GM18526 (cell line): ENCODE results near the gene CHID1.

Source experiments
- POLR2A ChIP-seq: IDR thresholded peaks from 3 replicates; pipeline ENCODE4 v1.6.1; 2011; ENCODE audit not compliant: insufficient read length; ENCODE audit errors: extremely low read depth

CHID1 gene

GRCh38 chr11:900545-900944 lies 10.1 kb downstream of the CHID1 start:
- TF ChIP-seq POLR2A, result no peak

GRCh38 chr11:899724-900123 lies 10.9 kb downstream of the CHID1 start:
- no peak for TF ChIP-seq POLR2A

- TF ChIP-seq POLR2A, result no peak
Observed at GRCh38 chr11:898540-899190, 11.9 kb downstream of the CHID1 start.

GRCh38 chr11:898143-898511 lies 12.5 kb downstream of the CHID1 start:
- no peak for TF ChIP-seq POLR2A

GRCh38 chr11:897253-898142 lies 13.1 kb downstream of the CHID1 start:
- TF ChIP-seq POLR2A, result no peak

- no peak for TF ChIP-seq POLR2A
Observed at GRCh38 chr11:895331-896110, 15.1 kb downstream of the CHID1 start.

GRCh38 chr11:894575-895201 lies 15.9 kb downstream of the CHID1 start:
- no peak for TF ChIP-seq POLR2A

GRCh38 chr11:893008-893654 lies 17.5 kb downstream of the CHID1 start:
- TF ChIP-seq POLR2A, result no peak

- no peak for TF ChIP-seq POLR2A
Observed at GRCh38 chr11:890794-891540, 19.6 kb downstream of the CHID1 start.

GRCh38 chr11:889687-890475 lies 20.7 kb downstream of the CHID1 start:
- no peak for TF ChIP-seq POLR2A

- no peak for TF ChIP-seq POLR2A
Observed at GRCh38 chr11:889257-889656, 21.4 kb downstream of the CHID1 start.

GRCh38 chr11:888310-889212 lies 22.0 kb downstream of the CHID1 start:
- TF ChIP-seq POLR2A, result no peak

- no peak for TF ChIP-seq POLR2A
Observed at GRCh38 chr11:887589-887988, 23.0 kb downstream of the CHID1 start.

GRCh38 chr11:886568-886967 lies 24.0 kb downstream of the CHID1 start:
- TF ChIP-seq POLR2A, result no peak
